ENCODE data around the gene TAF1B.

Gene TAF1B

GRCh38 chr2:9843229-9844035, at the start of gene TAF1B:
TAF1B (plus strand) TSS chr2:9843474; CDS start chr2:9843542, 68 bp downstream.
- peak; percentile 89 for DNase-seq

GRCh38 chr2:9793918-9794717, 49.2 kb upstream of the TAF1B start:
- DNase-seq: no peak

- no peak for DNase-seq
These were observed 48.2 kb upstream of the TAF1B start for GRCh38 chr2:9795071-9795470.

- no peak for DNase-seq
These were observed 46.9 kb upstream of the TAF1B start for GRCh38 chr2:9796056-9797010.

GRCh38 chr2:9797086-9797485, 46.2 kb upstream of the TAF1B start:
- no peak for DNase-seq

GRCh38 chr2:9797681-9798556, 45.4 kb upstream of the TAF1B start:
- DNase-seq: no peak

- DNase-seq: no peak
These were observed 44.2 kb upstream of the TAF1B start for GRCh38 chr2:9799011-9799596.

GRCh38 chr2:9799729-9800632, 43.3 kb upstream of the TAF1B start:
- peak; percentile 87 for DNase-seq

GRCh38 chr2:9800639-9800974, 42.7 kb upstream of the TAF1B start:
- DNase-seq: no peak

- DNase-seq: no peak
These were observed 42.1 kb upstream of the TAF1B start for GRCh38 chr2:9800975-9801726.

- no peak for DNase-seq
These were observed 40.7 kb upstream of the TAF1B start for GRCh38 chr2:9802576-9802993.

GRCh38 chr2:9803023-9803805, 40.1 kb upstream of the TAF1B start:
- no peak for DNase-seq

- no peak for DNase-seq
These were observed 37.6 kb upstream of the TAF1B start for GRCh38 chr2:9805435-9806297.

GRCh38 chr2:9806298-9806610, 37.0 kb upstream of the TAF1B start:
- no peak for DNase-seq

GRCh38 chr2:9806656-9807055, 36.6 kb upstream of the TAF1B start:
- no peak for DNase-seq

- no peak for DNase-seq
These were observed 36.2 kb upstream of the TAF1B start for GRCh38 chr2:9807056-9807455.

- DNase-seq: no peak
These were observed 35.5 kb upstream of the TAF1B start for GRCh38 chr2:9807555-9808305.
